OCI-LY7 (cell line): Measurements from ENCODE around the gene PLCB1. TPM values are rescaled to one million over a fixed set of nuclear protein-coding genes. Genes with fewer than 3 reads are reported as not detected.
A peak's percentile ranks its signal among the peaks of the same experiment; 100 is the strongest.

Source experiments
- BruUV-seq: library from RNA; stranded (reverse); fragments of 400-500 nt; replicated peaks from 2 replicates; lab custom pipeline; 2021; lab: Mats Ljungman, UMichigan
- CTCF ChIA-PET: fragments of 300-600 bp; sonication (Branson Sonifier 250); formaldehyde crosslinking; loops from one replicate; lab custom pipeline; 2022; ENCODE audit warnings: antibody characterized with exemption; ENCODE audit not compliant: unreplicated experiment; lab: Charles Lee
- POLR2A ChIA-PET: fragments of 300-600 bp; sonication (Branson Sonifier 250); formaldehyde crosslinking; loops from one replicate; lab custom pipeline; 2022; ENCODE audit warnings: antibody characterized with exemption; lab: Charles Lee
- DNase-seq: peaks from one replicate; pipeline ENCODE4 v3.0.0-alpha.2; 2015; ENCODE audit warnings: low spot score
- H2AFZ ChIP-seq: fragments of 200-600 bp; sonication (generic), shearing (Covaris generic); 2 replicates; pipeline ENCODE4 v1.6.1; 2014; ENCODE audit warnings: mild to moderate bottlenecking, antibody characterized with exemption, low read length, moderate library complexity
- H3K27ac ChIP-seq: fragments of 200-600 bp; sonication (generic); 2 replicates; pipeline ENCODE4 v1.5.1; 2014; ENCODE audit warnings: mixed run types, low read depth, mild to moderate bottlenecking, moderate library complexity, low read length, inconsistent platforms; ENCODE audit not compliant: poor library complexity, severe bottlenecking
- H3K36me3 ChIP-seq: fragments of 200-600 bp; sonication (generic); 2 replicates; pipeline ENCODE4 v1.6.1; 2014; ENCODE audit warnings: mild to moderate bottlenecking, antibody characterized with exemption, low read length, moderate library complexity, mixed read lengths; ENCODE audit not compliant: insufficient read depth
- H3K4me1 ChIP-seq: fragments of 200-600 bp; sonication (generic); 2 replicates; pipeline ENCODE4 v1.5.1; 2014; ENCODE audit warnings: mild to moderate bottlenecking, low read length; ENCODE audit not compliant: insufficient read depth, poor library complexity, severe bottlenecking
- H3K4me2 ChIP-seq: fragments of 200-600 bp; sonication (generic); 2 replicates; pipeline ENCODE4 v1.6.1; 2014; ENCODE audit warnings: mild to moderate bottlenecking, low read length
- H3K4me3 ChIP-seq: fragments of 200-600 bp; sonication (generic); 2 replicates; pipeline ENCODE4 v1.5.1; 2014; ENCODE audit warnings: mild to moderate bottlenecking, low read depth, low read length; ENCODE audit not compliant: poor library complexity, severe bottlenecking
- H3K79me2 ChIP-seq: fragments of 200-600 bp; sonication (generic); 2 replicates; pipeline ENCODE4 v1.6.1; 2016; ENCODE audit warnings: low read depth, mild to moderate bottlenecking, low read length, moderate library complexity, mixed read lengths; ENCODE audit not compliant: insufficient read depth
- H3K9me2 ChIP-seq: fragments of 200-600 bp; sonication (generic); 2 replicates; pipeline ENCODE4 v1.6.1; 2016; ENCODE audit warnings: mild to moderate bottlenecking, low read length, mixed read lengths; ENCODE audit not compliant: insufficient read depth
- H3K9me3 ChIP-seq: fragments of 200-600 bp; sonication (generic); 2 replicates; pipeline ENCODE4 v1.6.1; 2014; ENCODE audit warnings: mild to moderate bottlenecking, mixed run types, low read length, mixed read lengths
- H4K20me1 ChIP-seq: fragments of 200-600 bp; sonication (generic); 2 replicates; pipeline ENCODE4 v1.6.1; 2014; ENCODE audit warnings: mild to moderate bottlenecking, antibody characterized with exemption, low read length, moderate library complexity, mixed read lengths; ENCODE audit not compliant: insufficient read depth
- CTCF ChIP-seq: fragments of 200-600 bp; sonication (generic); conservative IDR thresholded peaks from 2 replicates; pipeline ENCODE4 v1.5.1; 2014; ENCODE audit warnings: mild to moderate bottlenecking, antibody characterized with exemption, low read length, moderate library complexity, mixed read lengths
- EZH2phosphoT487 ChIP-seq: fragments of 200-600 bp; sonication (generic); IDR thresholded peaks from 2 replicates; pipeline ENCODE4 v1.6.1; 2018; ENCODE audit warnings: low read depth, borderline replicate concordance, mild to moderate bottlenecking, mixed run types, antibody characterized with exemption, low read length, moderate library complexity, mixed read lengths
- intact Hi-C: fragments of 100-400 bp; cut with micrococcal nuclease; formaldehyde crosslinking; loops from one replicate; pipeline ENCODE4 v1.10.0; 2022; ENCODE audit not compliant: unreplicated experiment
- total RNA-seq, 2 experiments: library from RNA; depleted of rRNA in 1 of 2; stranded (reverse); fragments of >200 nt in 1 of 2; shearing (Covaris generic) in 1 of 2; gene quantifications; 2 replicates each; pipeline ENCODE4 v1.2.3, GENCODE V29; 2014 to 2022

The PLCB1 gene
- total RNA-seq, 2 experiments from 2014 or later = 14.6 to 30.5 TPM

- DNase-seq = no peak
- POLR2A ChIA-PET = no interaction called here
- no peaks in the 10 kb centered on the region for H4K20me1 ChIP-seq
- CTCF ChIA-PET = no interaction called here
- H3K4me2 ChIP-seq = peak overlapping the region; percentile 21; the same call in 1 of the 2 replicates
- no peak overlapping the region for H3K4me3 ChIP-seq
- no peaks in the 10 kb centered on the region for H3K9me3 ChIP-seq
- TF ChIP-seq CTCF = no peak
- no peak for TF ChIP-seq EZH2phosphoT487
- no peaks in the 10 kb centered on the region for H3K9me2 ChIP-seq
- no peak overlapping the region for H3K27ac ChIP-seq
- no peak overlapping the region for H2AFZ ChIP-seq
- H3K79me2 ChIP-seq = no peaks in the 10 kb centered on the region
- intact Hi-C loops = no loop called here
- H3K36me3 ChIP-seq = no peaks in the 10 kb centered on the region
- BruUV-seq = no TSS peak
- H3K4me1 ChIP-seq = no peaks in the 10 kb centered on the region
Measured at GRCh38 chr20:8330785-8331695, 199.0 kb downstream of the PLCB1 start.

GRCh38 chr20:8331740-8332412, 199.8 kb downstream of the PLCB1 start:
- no peaks in the 10 kb centered on the region for H3K9me3 ChIP-seq
- DNase-seq = no peak
- H3K4me2 ChIP-seq = no peak overlapping the region; the same call in 1 of the 2 replicates
- no TSS peak for BruUV-seq
- no peak overlapping the region for H2AFZ ChIP-seq
- H3K4me3 ChIP-seq = no peak overlapping the region
- no peaks in the 10 kb centered on the region for H3K4me1 ChIP-seq
- TF ChIP-seq CTCF = no peak
- TF ChIP-seq EZH2phosphoT487 = no peak
- no peaks in the 10 kb centered on the region for H3K36me3 ChIP-seq
- CTCF ChIA-PET = no interaction called here
- intact Hi-C loops = no loop called here
- H3K79me2 ChIP-seq = no peaks in the 10 kb centered on the region
- H3K27ac ChIP-seq = no peak overlapping the region
- POLR2A ChIA-PET = no interaction called here
- no peaks in the 10 kb centered on the region for H3K9me2 ChIP-seq
- H4K20me1 ChIP-seq = no peaks in the 10 kb centered on the region
